GM12878 (cell line): ENCODE results near the gene MYH9. TPM values are rescaled to one million over a fixed set of nuclear protein-coding genes. Genes with fewer than 3 reads are reported as not detected.

ENCODE experiments used
- ATAC-seq: fragments of 200-7000 bp; cut with Tn5 transposase; 3 replicates; pipeline ENCODE4 v1.9.1; 2020; ENCODE audit warnings: mild to moderate bottlenecking, moderate library complexity
- BruUV-seq: library from RNA; stranded (reverse); fragments of 400-500 nt; replicated peaks from 2 replicates; lab custom pipeline; 2021; lab: Mats Ljungman, UMichigan
- CTCF ChIA-PET: fragments of 300-600 bp; sonication (Branson Sonifier 250); formaldehyde crosslinking; extraction: SDS; loops from one replicate; lab custom pipeline; 2021; ENCODE audit warnings: inconsistent platforms; lab: Yijun Ruan, JAX
- POLR2A ChIA-PET: fragments of 350-600 bp; formaldehyde crosslinking; extraction: SDS; loops from one replicate; lab custom pipeline; 2021; ENCODE audit warnings: inconsistent platforms; lab: Charles Lee
- RAD21 ChIA-PET: fragments of 300-600 bp; sonication (Branson Sonifier 250); formaldehyde crosslinking; loops from one replicate; lab custom pipeline; 2023; ENCODE audit warnings: antibody characterized with exemption; ENCODE audit not compliant: unreplicated experiment; lab: Charles Lee
- SMC1A ChIA-PET: fragments of 300-600 bp; sonication (Branson Sonifier 250); formaldehyde crosslinking; loops from one replicate; lab custom pipeline; 2023; ENCODE audit not compliant: unreplicated experiment, uncharacterized antibody; lab: Charles Lee
- DNase-seq: peaks from one replicate; pipeline ENCODE4 v3.0.0-alpha.2; 2011; ENCODE audit warnings: low read depth, low spot score
- FAIRE-seq: peaks from 3 replicates; lab custom pipeline; 2011; peaks lifted over from hg19 to GRCh38; lab: Jason Lieb, UNC
- H2AFZ ChIP-seq: 2 replicates; pipeline ENCODE4 v1.6.0; 2011; ENCODE audit warnings: low read depth, low read length, control low read depth; ENCODE audit not compliant: control insufficient read depth
- H3K27ac ChIP-seq: 2 replicates; pipeline ENCODE4 v1.5.1; 2011; ENCODE audit warnings: control low read depth; ENCODE audit not compliant: control insufficient read depth, insufficient read depth
- H3K27me3 ChIP-seq, 2 experiments: replicated peaks in 1 of 2; 2 replicates each; pipeline versions ENCODE4 v1.6.0 to v1.6.1; 2011; ENCODE audit warnings: low read length in 1 of 2; ENCODE audit not compliant: control insufficient read depth in 2 of 2, insufficient read depth in 2 of 2
- H3K36me3 ChIP-seq, 2 experiments: 2 replicates each; pipeline ENCODE4 v1.5.1; 2011; ENCODE audit warnings: low read length in 1 of 2; ENCODE audit not compliant: control insufficient read depth in 2 of 2, insufficient read depth in 2 of 2
- H3K4me1 ChIP-seq: 2 replicates; pipeline ENCODE4 v1.6.1; 2011; ENCODE audit warnings: mild to moderate bottlenecking, low read length, moderate library complexity, mixed read lengths; ENCODE audit not compliant: control insufficient read depth, insufficient read depth
- H3K4me2 ChIP-seq: 2 replicates; pipeline ENCODE4 v1.6.0; 2011; ENCODE audit warnings: control low read depth; ENCODE audit not compliant: control insufficient read depth, insufficient read depth
- H3K4me3 ChIP-seq: fragments of 200-600 bp; sonication (generic); 2 replicates; pipeline ENCODE4 v1.5.1; 2016
- H3K79me2 ChIP-seq: 2 replicates; pipeline ENCODE4 v1.6.0; 2011; ENCODE audit warnings: low read length; ENCODE audit not compliant: control insufficient read depth, insufficient read depth
- H3K9ac ChIP-seq: 2 replicates; pipeline ENCODE4 v1.8.0; 2011; ENCODE audit warnings: low read length, control low read depth, mixed read lengths; ENCODE audit not compliant: control insufficient read depth, insufficient read depth
- H3K9me3 ChIP-seq: replicated peaks from 3 replicates; pipeline ENCODE4 v1.5.1; 2011; ENCODE audit warnings: mild to moderate bottlenecking, low read length; ENCODE audit not compliant: control insufficient read depth, insufficient read depth
- H4K20me1 ChIP-seq: 2 replicates; pipeline ENCODE4 v1.6.0; 2011; ENCODE audit not compliant: control insufficient read depth, insufficient read depth
- BCL11A ChIP-seq: IDR thresholded peaks from 2 replicates; pipeline ENCODE4 v1.6.1; 2011; ENCODE audit warnings: low read depth, low read length
- BMI1 ChIP-seq: fragments of 450-650 bp; IDR thresholded peaks from 2 replicates; pipeline ENCODE4 v1.6.1; 2016; ENCODE audit warnings: mild to moderate bottlenecking, moderate library complexity, borderline replicate concordance
- CBX5 ChIP-seq: sonication (generic); IDR thresholded peaks from 2 replicates; pipeline ENCODE4 v1.6.1; 2016; ENCODE audit warnings: low read depth, moderate library complexity, mild to moderate bottlenecking, inconsistent platforms
- CHD1 ChIP-seq: IDR thresholded peaks from 2 replicates; pipeline ENCODE4 v1.6.1; 2012; ENCODE audit warnings: low read depth, low read length, improper control_type of control experiment
- CREB1 ChIP-seq: IDR thresholded peaks from 2 replicates; pipeline ENCODE4 v1.6.1; 2012; ENCODE audit warnings: low read depth, mild to moderate bottlenecking, inconsistent platforms
- JUND ChIP-seq: IDR thresholded peaks from 2 replicates; pipeline ENCODE4 v1.6.1; 2012; ENCODE audit warnings: low read depth, mild to moderate bottlenecking, low read length, improper control_type of control experiment, moderate library complexity
- SMC3 ChIP-seq: IDR thresholded peaks from 2 replicates; pipeline ENCODE4 v1.6.1; 2011; ENCODE audit warnings: low read length, improper control_type of control experiment, borderline replicate concordance
- TARDBP ChIP-seq: IDR thresholded peaks from 2 replicates; pipeline ENCODE4 v1.6.1; 2016; ENCODE audit warnings: borderline replicate concordance
- TCF3 ChIP-seq: IDR thresholded peaks from 2 replicates; pipeline ENCODE4 v1.6.1; 2012; ENCODE audit warnings: low read depth, mild to moderate bottlenecking, low read length, borderline replicate concordance; ENCODE audit not compliant: insufficient read depth
- WGBS: methylation state at CpG from one replicate; pipeline ENCODE4 v1.1.6; 2016; ENCODE audit warnings: low lambda C conversion rate; ENCODE audit not compliant: insufficient replicate concordance, insufficient coverage; ENCODE audit errors: missing lambda C conversion rate; 5-methylcytosine and 5-hydroxymethylcytosine counted together
- in situ Hi-C: fragments of 300-500 bp; cut with MboI; formaldehyde crosslinking; loops from 9 replicates; pipeline ENCODE4 v1.14.3; 2018; ENCODE audit warnings: mixed read lengths
- intact Hi-C: fragments of 100-400 bp; cut with micrococcal nuclease; formaldehyde crosslinking; loops from one replicate; pipeline ENCODE4 v1.14.2; 2022; ENCODE audit not compliant: unreplicated experiment
- polyA plus RNA-seq, 11 experiments: library from polyadenylated mRNA; depleted of rRNA in 4 of 11; unstranded in 6 of 11; stranded (reverse) in 5 of 11; fragments of >200 nt; fragmentation: Nextera tagmentation in 4 of 11; fragmentation: Illumina TruSeq in 1 of 11; extraction: Ambion mirVana in 4 of 11; extraction: Trizol in 1 of 11; gene quantifications; 1 replicate in 1 of 11; 2 replicates in 10 of 11; pipeline versions ENCODE4 v1.2.1 to v1.2.3, GENCODE V29; 2011 to 2016; ENCODE audit warnings: inconsistent platforms in 2 of 11, missing spikeins in 2 of 11, low read depth in 1 of 11
- total RNA-seq, 4 experiments: library from RNA; depleted of rRNA in 3 of 4; stranded (reverse); fragments of >200 nt in 3 of 4; fragmentation: Illumina TruSeq in 1 of 4; extraction: Trizol in 1 of 4; gene quantifications; 2 replicates each; pipeline versions ENCODE4 v1.2.1 to v1.2.3, GENCODE V29; 2013 to 2021
- TF ChIP-seq, protein P1 (sequence below): fragments of 450-650 bp; conservative IDR thresholded peaks from 2 replicates; pipeline ENCODE4 v1.6.1; 2017; ENCODE audit warnings: mild to moderate bottlenecking, moderate library complexity
- TF ChIP-seq, protein P2 (sequence below): fragments of 450-650 bp; IDR thresholded peaks from 2 replicates; pipeline ENCODE4 v1.6.1; 2016; ENCODE audit warnings: mild to moderate bottlenecking, moderate library complexity, borderline replicate concordance

MYH9 gene
- total and polyA plus RNA-seq, 10 of the 15 experiments (the other 5 are each of a cell fraction or from before 2014, with no cell fraction given) = 5.1 to 525 (median 145) TPM

DNA sequence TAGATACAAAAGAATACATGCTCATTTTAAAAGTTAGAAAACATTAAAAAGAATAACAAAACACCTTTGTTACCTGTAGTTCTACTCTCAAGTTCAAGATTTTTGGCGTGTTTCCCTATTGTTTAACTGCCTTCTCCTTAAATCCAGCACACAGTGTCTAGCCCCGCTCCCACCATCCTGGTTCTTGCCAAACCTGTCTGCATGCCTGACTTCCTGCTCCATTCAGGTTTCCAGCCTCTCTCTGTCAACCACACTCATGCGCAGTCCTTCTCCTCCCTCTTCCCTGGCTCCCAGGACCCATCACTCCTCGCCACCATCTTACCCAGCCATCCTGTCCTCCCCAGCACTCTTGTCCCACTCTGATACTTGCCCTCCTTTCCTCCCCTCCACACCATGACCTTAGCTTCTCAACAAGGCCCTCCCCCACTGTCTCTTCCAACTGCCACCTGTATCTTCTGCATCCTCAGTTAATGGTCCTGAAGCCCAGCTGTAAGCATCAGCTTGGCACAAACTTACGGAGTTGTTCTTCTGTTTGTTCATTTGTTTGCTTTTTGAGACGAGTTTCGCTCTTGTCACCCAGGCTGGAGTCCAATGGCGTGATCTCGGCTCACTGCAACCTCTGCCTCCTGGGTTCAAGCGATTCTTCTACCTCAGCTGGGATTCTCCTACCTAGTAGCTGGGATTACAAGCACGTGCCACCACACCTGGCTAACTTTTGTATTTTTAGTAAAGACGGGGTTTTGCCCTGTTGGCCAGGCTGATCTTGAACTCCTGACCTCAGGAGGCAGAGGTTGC, 7.5 kb upstream of the MYH9 start:
- ChIA-PET CTCF (no interaction called here), POLR2A (interaction anchor here (1.0 kb wide), 1 partner anchor 25 kb away, joined by 4 read pairs; no protein-coding TSS in a partner anchor), SMC1A (interaction anchor here (1.5 kb wide), 1 partner anchor 30 kb away, joined by 3 read pairs; no protein-coding TSS in a partner anchor), RAD21 (no interaction called here)
- Histone ChIP-seq H3K4me1 (no peaks in the 10 kb centered on the region; the same call in 1 of the 2 replicates), H3K36me3 (no peaks in the 10 kb centered on the region), H4K20me1 (no peaks in the 10 kb centered on the region), H3K9ac (no peak overlapping the region), H3K4me3 (no peak overlapping the region), H3K27me3 (no peaks in the 10 kb centered on the region), H3K79me2 (no peaks in the 10 kb centered on the region), H3K4me2 (no peak overlapping the region), H2AFZ (no peak overlapping the region)
- in situ Hi-C loops (no loop called here), intact Hi-C loops (no loop called here)
- DNase-seq (no peak), FAIRE-seq (no peak)
- no TSS peak for BruUV-seq
- WGBS = 70% methylated on average over 12 of the region's 12 CpGs
- TF ChIP-seq, protein P1, sequence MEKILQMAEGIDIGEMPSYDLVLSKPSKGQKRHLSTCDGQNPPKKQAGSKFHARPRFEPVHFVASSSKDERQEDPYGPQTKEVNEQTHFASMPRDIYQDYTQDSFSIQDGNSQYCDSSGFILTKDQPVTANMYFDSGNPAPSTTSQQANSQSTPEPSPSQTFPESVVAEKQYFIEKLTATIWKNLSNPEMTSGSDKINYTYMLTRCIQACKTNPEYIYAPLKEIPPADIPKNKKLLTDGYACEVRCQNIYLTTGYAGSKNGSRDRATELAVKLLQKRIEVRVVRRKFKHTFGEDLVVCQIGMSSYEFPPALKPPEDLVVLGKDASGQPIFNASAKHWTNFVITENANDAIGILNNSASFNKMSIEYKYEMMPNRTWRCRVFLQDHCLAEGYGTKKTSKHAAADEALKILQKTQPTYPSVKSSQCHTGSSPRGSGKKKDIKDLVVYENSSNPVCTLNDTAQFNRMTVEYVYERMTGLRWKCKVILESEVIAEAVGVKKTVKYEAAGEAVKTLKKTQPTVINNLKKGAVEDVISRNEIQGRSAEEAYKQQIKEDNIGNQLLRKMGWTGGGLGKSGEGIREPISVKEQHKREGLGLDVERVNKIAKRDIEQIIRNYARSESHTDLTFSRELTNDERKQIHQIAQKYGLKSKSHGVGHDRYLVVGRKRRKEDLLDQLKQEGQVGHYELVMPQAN = no peak
- no peak for TF ChIP-seq JUND
- TF ChIP-seq, all 136 proteins: peak for 0
- no peak for ATAC-seq
- no peaks in the 10 kb centered on the region for H3K9me3 ChIP-seq
- no peak overlapping the region for H3K27ac ChIP-seq

DNA sequence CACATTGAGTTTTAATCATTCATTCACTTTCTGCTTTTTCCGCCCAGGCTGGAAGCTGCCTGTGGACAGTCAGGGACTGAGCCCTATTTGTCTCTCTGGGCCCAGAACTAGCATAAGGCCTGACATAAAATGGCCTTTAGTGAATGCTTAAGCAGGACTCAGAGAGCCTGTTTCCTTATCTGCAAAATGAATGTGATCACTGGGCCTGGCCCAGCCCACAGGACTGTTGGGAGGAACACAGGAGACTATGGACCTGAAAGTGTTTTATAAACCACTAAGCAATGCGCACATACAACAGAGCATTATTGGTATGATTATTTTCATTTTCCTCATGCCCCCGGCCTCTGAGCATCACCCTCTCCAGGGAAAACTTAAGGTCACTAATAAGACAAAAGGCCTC, 3.9 kb upstream of the MYH9 start:
- H3K4me2 ChIP-seq = no peak overlapping the region
- intact Hi-C loops = no loop called here
- RAD21 ChIA-PET = no interaction called here
- WGBS = 77% methylated on average over 3 of the region's 3 CpGs
- SMC1A ChIA-PET = no interaction called here
- H2AFZ ChIP-seq = no peak overlapping the region
- no peaks in the 10 kb centered on the region; the same call in 1 of the 2 replicates for H3K4me1 ChIP-seq
- H3K27ac ChIP-seq = no peak overlapping the region
- H3K4me3 ChIP-seq = no peak overlapping the region
- no peak overlapping the region for H3K9ac ChIP-seq
- CTCF ChIA-PET = no interaction called here
- DNase-seq = no peak
- FAIRE-seq = no peak
- no TSS peak for BruUV-seq
- peaks cover 13% of the 10 kb centered on the region for H3K79me2 ChIP-seq
- no peaks in the 10 kb centered on the region for H3K27me3 ChIP-seq
- no peaks in the 10 kb centered on the region for H3K9me3 ChIP-seq
- no peaks in the 10 kb centered on the region for H4K20me1 ChIP-seq
- ATAC-seq = no peak
- in situ Hi-C loops = no loop called here
- H3K36me3 ChIP-seq = no peaks in the 10 kb centered on the region
- POLR2A ChIA-PET = interaction anchor here (0.6 kb wide), 1 partner anchor 394 kb away, joined by 3 read pairs; no protein-coding TSS in a partner anchor
- TF ChIP-seq TCF3 (no peak), CBX5 (no peak), CHD1 (no peak), BCL11A (no peak), CREB1 (no peak), SMC3 (no peak), TARDBP (no peak), BMI1 (no peak)
- TF ChIP-seq, protein P2, sequence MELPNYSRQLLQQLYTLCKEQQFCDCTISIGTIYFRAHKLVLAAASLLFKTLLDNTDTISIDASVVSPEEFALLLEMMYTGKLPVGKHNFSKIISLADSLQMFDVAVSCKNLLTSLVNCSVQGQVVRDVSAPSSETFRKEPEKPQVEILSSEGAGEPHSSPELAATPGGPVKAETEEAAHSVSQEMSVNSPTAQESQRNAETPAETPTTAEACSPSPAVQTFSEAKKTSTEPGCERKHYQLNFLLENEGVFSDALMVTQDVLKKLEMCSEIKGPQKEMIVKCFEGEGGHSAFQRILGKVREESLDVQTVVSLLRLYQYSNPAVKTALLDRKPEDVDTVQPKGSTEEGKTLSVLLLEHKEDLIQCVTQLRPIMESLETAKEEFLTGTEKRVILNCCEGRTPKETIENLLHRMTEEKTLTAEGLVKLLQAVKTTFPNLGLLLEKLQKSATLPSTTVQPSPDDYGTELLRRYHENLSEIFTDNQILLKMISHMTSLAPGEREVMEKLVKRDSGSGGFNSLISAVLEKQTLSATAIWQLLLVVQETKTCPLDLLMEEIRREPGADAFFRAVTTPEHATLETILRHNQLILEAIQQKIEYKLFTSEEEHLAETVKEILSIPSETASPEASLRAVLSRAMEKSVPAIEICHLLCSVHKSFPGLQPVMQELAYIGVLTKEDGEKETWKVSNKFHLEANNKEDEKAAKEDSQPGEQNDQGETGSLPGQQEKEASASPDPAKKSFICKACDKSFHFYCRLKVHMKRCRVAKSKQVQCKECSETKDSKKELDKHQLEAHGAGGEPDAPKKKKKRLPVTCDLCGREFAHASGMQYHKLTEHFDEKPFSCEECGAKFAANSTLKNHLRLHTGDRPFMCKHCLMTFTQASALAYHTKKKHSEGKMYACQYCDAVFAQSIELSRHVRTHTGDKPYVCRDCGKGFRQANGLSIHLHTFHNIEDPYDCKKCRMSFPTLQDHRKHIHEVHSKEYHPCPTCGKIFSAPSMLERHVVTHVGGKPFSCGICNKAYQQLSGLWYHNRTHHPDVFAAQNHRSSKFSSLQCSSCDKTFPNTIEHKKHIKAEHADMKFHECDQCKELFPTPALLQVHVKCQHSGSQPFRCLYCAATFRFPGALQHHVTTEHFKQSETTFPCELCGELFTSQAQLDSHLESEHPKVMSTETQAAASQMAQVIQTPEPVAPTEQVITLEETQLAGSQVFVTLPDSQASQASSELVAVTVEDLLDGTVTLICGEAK = no peak
